K562 (cell line): Measurements from ENCODE around the gene C1orf105. TPM values are rescaled to one million over a fixed set of nuclear protein-coding genes. Genes with fewer than 3 reads are reported as not detected.

Experiments
- ATAC-seq: fragments of 200-7000 bp; cut with Tn5 transposase; 3 replicates; pipeline ENCODE4 v1.9.1; 2020; ENCODE audit warnings: moderate library complexity
- BruUV-seq: library from RNA; stranded (reverse); fragments of 400-500 nt; replicated peaks from 2 replicates; lab custom pipeline; 2021; lab: Mats Ljungman, UMichigan
- CTCF ChIA-PET: fragments of 300-600 bp; formaldehyde crosslinking; extraction: SDS; loops from one replicate; lab custom pipeline; 2021; ENCODE audit warnings: low intra/inter-chr PET ratio; lab: Yijun Ruan, JAX
- POLR2A ChIA-PET: fragments of 300-600, 350-650 bp; sonication (Branson Sonifier 250); formaldehyde crosslinking; extraction: SDS; loops from one replicate; lab custom pipeline; 2021; ENCODE audit warnings: antibody characterized with exemption, inconsistent platforms; lab: Yijun Ruan, JAX
- DNase-seq, 4 experiments: peaks; one replicate each; pipeline versions ENCODE4 v3.0.0 to v3.0.0-alpha.2; 2011 to 2018; ENCODE audit warnings: low spot score in 3 of 4, mixed read lengths in 3 of 4; ENCODE audit errors: extremely low read depth in 1 of 4
- FAIRE-seq: peaks from 2 replicates; lab custom pipeline; 2011; peaks lifted over from hg19 to GRCh38; lab: Jason Lieb, UNC
- H2AFZ ChIP-seq: 2 replicates; pipeline ENCODE4 v1.6.0; 2011; ENCODE audit warnings: low read depth, low read length, control low read depth, inconsistent platforms
- H3K27ac ChIP-seq: fragments of 200-600 bp; 3 replicates; pipeline ENCODE4 v1.8.0; 2011; ENCODE audit warnings: low read depth, mild to moderate bottlenecking, control low read depth, inconsistent platforms, low read length, moderate library complexity, mixed read lengths; ENCODE audit errors: extremely low read depth
- H3K27me3 ChIP-seq, 2 experiments: fragments of 300-600 bp in 1 of 2; 2 replicates in 1 of 2; 3 replicates in 1 of 2; pipeline versions ENCODE4 v1.6.0 to v1.8.0; 2011; ENCODE audit warnings: inconsistent platforms in 2 of 2, low read length in 2 of 2, mild to moderate bottlenecking in 1 of 2, mixed read lengths in 1 of 2, moderate library complexity in 1 of 2; ENCODE audit not compliant: control insufficient read depth in 2 of 2, insufficient read depth in 2 of 2
- H3K36me3 ChIP-seq: fragments of 300-600 bp; 3 replicates; pipeline ENCODE4 v1.8.0; 2011; ENCODE audit warnings: mild to moderate bottlenecking, low read length, inconsistent platforms; ENCODE audit not compliant: control insufficient read depth, insufficient read depth
- H3K4me1 ChIP-seq, 2 experiments: fragments of 200-600 bp in 1 of 2; replicated peaks in 1 of 2; 2 replicates in 1 of 2; 3 replicates in 1 of 2; pipeline versions ENCODE4 v1.5.1 to v1.8.0; 2011; ENCODE audit warnings: inconsistent platforms in 2 of 2, low read length in 2 of 2, mild to moderate bottlenecking in 1 of 2, mixed read lengths in 1 of 2, moderate library complexity in 1 of 2; ENCODE audit not compliant: control insufficient read depth in 2 of 2, insufficient read depth in 2 of 2
- H3K4me2 ChIP-seq: 2 replicates; pipeline ENCODE4 v1.6.1; 2011; ENCODE audit warnings: low read length, control low read depth, inconsistent platforms, mixed read lengths; ENCODE audit not compliant: insufficient read depth
- H3K4me3 ChIP-seq: fragments of 200-600 bp; sonication (generic), shearing (Covaris generic); 2 replicates; pipeline ENCODE4 v1.5.1; 2016; ENCODE audit warnings: control low read depth, inconsistent platforms
- H3K79me2 ChIP-seq: fragments of 200-600 bp; 3 replicates; pipeline ENCODE4 v1.8.0; 2011; ENCODE audit warnings: low read length, inconsistent platforms; ENCODE audit not compliant: control insufficient read depth, insufficient read depth
- H3K9ac ChIP-seq, 2 experiments: 2 replicates each; pipeline versions ENCODE4 v1.6.0 to v1.6.1; 2011; ENCODE audit warnings: low read depth in 2 of 2, low read length in 2 of 2, control low read depth in 1 of 2, inconsistent platforms in 1 of 2, mild to moderate bottlenecking in 1 of 2, mixed read lengths in 1 of 2; ENCODE audit not compliant: insufficient read depth in 1 of 2
- H3K9me1 ChIP-seq: one replicate; pipeline ENCODE4 v1.6.0; 2011; ENCODE audit warnings: inconsistent platforms, mild to moderate bottlenecking, low read length, moderate library complexity; ENCODE audit not compliant: control insufficient read depth, insufficient read depth
- H3K9me3 ChIP-seq: replicated peaks from 2 replicates; pipeline ENCODE4 v1.5.1; 2011; ENCODE audit warnings: low read depth, low read length, inconsistent platforms; ENCODE audit not compliant: control insufficient read depth, insufficient read depth
- H4K20me1 ChIP-seq: replicated peaks from 2 replicates; pipeline ENCODE4 v1.6.1; 2011; ENCODE audit warnings: low read length, inconsistent platforms, mixed read lengths; ENCODE audit not compliant: control insufficient read depth, insufficient read depth
- CGGBP1 ChIP-seq: fragments of 250-450 bp; sonication (Bioruptor Pico); IDR thresholded peaks from 2 replicates; pipeline ENCODE4 v1.9.0; 2021; ENCODE audit warnings: mild to moderate bottlenecking
- DMBX1 ChIP-seq: fragments of 250-450 bp; sonication (Bioruptor Pico); IDR thresholded peaks from 2 replicates; pipeline ENCODE4 v1.8.0; 2022; ENCODE audit warnings: inconsistent platforms, mild to moderate bottlenecking, moderate library complexity, borderline replicate concordance
- ETS1 ChIP-seq: conservative IDR thresholded peaks from 2 replicates; pipeline ENCODE4 v1.6.1; 2011; ENCODE audit warnings: low read depth, mild to moderate bottlenecking, low read length; ENCODE audit not compliant: control insufficient read depth
- GTF2F1 ChIP-seq: IDR thresholded peaks from 2 replicates; pipeline ENCODE4 v1.6.1; 2011; ENCODE audit warnings: low read depth, low read length, improper control_type of control experiment
- HES1 ChIP-seq: fragments of 450-650 bp; IDR thresholded peaks from 2 replicates; pipeline ENCODE4 v1.6.1; 2016; ENCODE audit warnings: low read depth, mild to moderate bottlenecking, moderate library complexity
- HMG20B ChIP-seq: fragments of 250-450 bp; sonication (Bioruptor Pico); IDR thresholded peaks from 2 replicates; pipeline ENCODE4 v1.5.0; 2021; ENCODE audit warnings: mild to moderate bottlenecking
- IRF1 ChIP-seq: sonication (generic); formaldehyde crosslinking; IDR thresholded peaks from 2 replicates; pipeline ENCODE4 v1.8.0; 2022; ENCODE audit warnings: missing genetic modification reagents, mild to moderate bottlenecking, borderline replicate concordance
- POLR2B ChIP-seq: fragments of 450-650 bp; IDR thresholded peaks from 2 replicates; pipeline ENCODE4 v1.6.1; 2018; ENCODE audit warnings: low read depth; ENCODE audit not compliant: partially characterized antibody
- ZNF253 ChIP-seq: fragments of 250-450 bp; sonication (Bioruptor Pico); conservative IDR thresholded peaks from 2 replicates; pipeline ENCODE4 v1.6.1; 2021; ENCODE audit warnings: mild to moderate bottlenecking
- ZNF764 ChIP-seq: fragments of 250-450 bp; sonication (Bioruptor Pico); IDR thresholded peaks from 2 replicates; pipeline ENCODE4 v1.4.0; 2020; ENCODE audit warnings: low read depth, mild to moderate bottlenecking, moderate library complexity
- WGBS: fragments of 100-300 bp; shearing (Covaris generic); methylation state at CpG from one replicate; pipeline ENCODE4 v1.1.6; 2016; ENCODE audit warnings: low coverage, mixed read lengths; ENCODE audit not compliant: insufficient coverage; ENCODE audit errors: missing lambda C conversion rate; 5-methylcytosine and 5-hydroxymethylcytosine counted together
- in situ Hi-C: fragments of 300-500 bp; cut with MboI; formaldehyde crosslinking; loops from 4 replicates; pipeline ENCODE4 v1.15.0; 2018; ENCODE audit warnings: inconsistent platforms, mixed read lengths
- intact Hi-C: fragments of 100-400 bp; cut with micrococcal nuclease; formaldehyde crosslinking; loops from 2 replicates; pipeline ENCODE4 v1.14.2; 2022
- polyA plus RNA-seq, 8 experiments: library from polyadenylated mRNA; depleted of rRNA in 4 of 8; stranded (reverse) in 5 of 8; unstranded in 3 of 8; fragments of >200 nt; fragmentation: Nextera tagmentation in 2 of 8; fragmentation: Illumina TruSeq in 1 of 8; extraction: Ambion mirVana in 2 of 8; extraction: Trizol in 1 of 8; gene quantifications; 2 replicates each; pipeline versions ENCODE4 v1.2.1 to v1.2.3, GENCODE V29; 2011 to 2014; ENCODE audit warnings: inconsistent platforms in 1 of 8, missing spikeins in 1 of 8
- total RNA-seq, 7 experiments: library from RNA; depleted of rRNA in 6 of 7; stranded (reverse); fragments of >200 nt in 6 of 7; fragmentation: Illumina TruSeq in 2 of 7; extraction: Trizol in 2 of 7; gene quantifications; 2 replicates each; pipeline versions ENCODE4 v1.2.1 to v1.2.3, GENCODE V29; 2011 to 2021; ENCODE audit warnings: low replicate concordance in 1 of 7

Gene C1orf105
- total and polyA plus RNA-seq, 9 of the 15 experiments (the other 6 are each of a cell fraction or from before 2014, with no cell fraction given) = 0.08 TPM; not detected in 8

GRCh38 chr1:172477741-172478140 is 57.3 kb downstream of the C1orf105 start:
- no peak overlapping the region for H3K9ac ChIP-seq
- no peaks in the 10 kb centered on the region for H3K9me3 ChIP-seq
- no peak overlapping the region for H3K27ac ChIP-seq
- TF ChIP-seq DMBX1 (CRISPR knock-in tag) (no peak), GTF2F1 (no peak)
- FAIRE-seq (no peak), DNase-seq (no peak), ATAC-seq (no peak)
- H3K4me3 ChIP-seq = no peak overlapping the region
- no peaks in the 10 kb centered on the region for H3K36me3 ChIP-seq
- BruUV-seq = no TSS peak
- no peak overlapping the region for H2AFZ ChIP-seq
- 20% methylated on average over 1 of the region's 1 CpG for WGBS
- CTCF ChIA-PET = no interaction called here
- no peak overlapping the region for H3K4me2 ChIP-seq
- in situ Hi-C loops (no loop called here), intact Hi-C loops (no loop called here)
- POLR2A ChIA-PET = no interaction called here
- no peaks in the 10 kb centered on the region for H4K20me1 ChIP-seq
- no peaks in the 10 kb centered on the region for H3K79me2 ChIP-seq
- H3K4me1 ChIP-seq = peaks cover 6 to 10% of the 10 kb centered on the region in 2 experiments; a peak in 3 of 5 replicates
- no peaks in the 10 kb centered on the region for H3K9me1 ChIP-seq
- no peaks in the 10 kb centered on the region for H3K27me3 ChIP-seq

- H3K27me3 ChIP-seq = no peaks in the 10 kb centered on the region
- no peak overlapping the region for H2AFZ ChIP-seq
- no peaks in the 10 kb centered on the region for H3K36me3 ChIP-seq
- H3K4me1 ChIP-seq = peaks cover 3 to 6% of the 10 kb centered on the region in 2 experiments; a peak in 3 of 5 replicates
- no peak overlapping the region for H3K4me3 ChIP-seq
- CTCF ChIA-PET = no interaction called here
- H3K9me1 ChIP-seq = no peaks in the 10 kb centered on the region
- H3K9me3 ChIP-seq = no peaks in the 10 kb centered on the region
- no TSS peak for BruUV-seq
- H3K79me2 ChIP-seq = no peaks in the 10 kb centered on the region
- H3K4me2 ChIP-seq = no peak overlapping the region
- no peak for FAIRE-seq
- in situ Hi-C loops = no loop called here
- no peak for ATAC-seq
- no peak overlapping the region for H3K27ac ChIP-seq
- POLR2A ChIA-PET = interaction anchor here (0.5 to 0.6 kb wide), 2 partner anchors 18 to 50 kb away, joined by 3 read pairs; no protein-coding TSS in a partner anchor
- no peak overlapping the region for H3K9ac ChIP-seq
- no peak for DNase-seq
- intact Hi-C loops = no loop called here
- H4K20me1 ChIP-seq = no peaks in the 10 kb centered on the region
- no peak for TF ChIP-seq IRF1 (CRISPR knock-in tag)
- TF ChIP-seq CGGBP1 (CRISPR knock-in tag) = no peak
- TF ChIP-seq HES1 = no peak
- TF ChIP-seq HMG20B (CRISPR knock-in tag) = no peak
- no peak for TF ChIP-seq POLR2B
- TF ChIP-seq ETS1 = no peak
- no peak for TF ChIP-seq ZNF764
- TF ChIP-seq ZNF253 = no peak
These were observed 58.0 kb downstream of the C1orf105 start for GRCh38 chr1:172478485-172478884.
